Neural progenitor cell (in vitro differentiated cells): ENCODE results near the gene FAM174A. TPM values are rescaled to one million over a fixed set of nuclear protein-coding genes. Genes with fewer than 3 reads are reported as not detected.

Experiments used
- DNase-seq: peaks from one replicate; pipeline ENCODE4 v3.0.0-alpha.2; 2016; ENCODE audit warnings: low spot score
- H2AFZ ChIP-seq: fragments of 200-600 bp; sonication (generic); replicated peaks from 2 replicates; pipeline ENCODE4 v1.6.1; 2016; ENCODE audit warnings: antibody characterized with exemption
- H3F3A ChIP-seq: fragments of 200-600 bp; sonication (generic); 2 replicates; pipeline ENCODE4 v1.6.1; 2016; ENCODE audit warnings: antibody characterized with exemption, low read depth
- H3K27ac ChIP-seq: fragments of 200-600 bp; sonication (generic); 2 replicates; pipeline ENCODE4 v1.5.1; 2016; ENCODE audit warnings: mild to moderate bottlenecking
- H3K27me3 ChIP-seq: fragments of 200-600 bp; sonication (generic); 2 replicates; pipeline ENCODE4 v1.6.1; 2016; ENCODE audit warnings: mild to moderate bottlenecking, moderate library complexity
- H3K36me3 ChIP-seq: fragments of 200-600 bp; sonication (generic); 2 replicates; pipeline ENCODE4 v1.5.1; 2016
- H3K4me1 ChIP-seq: fragments of 200-600 bp; sonication (generic); 2 replicates; pipeline ENCODE4 v1.6.1; 2016; ENCODE audit warnings: mixed run types
- H3K4me2 ChIP-seq: fragments of 200-600 bp; sonication (generic); 2 replicates; pipeline ENCODE4 v1.6.1; 2016
- H3K4me3 ChIP-seq: fragments of 200-600 bp; sonication (generic); 2 replicates; pipeline ENCODE4 v1.5.1; 2016
- H3K79me2 ChIP-seq: fragments of 200-600 bp; sonication (generic); 2 replicates; pipeline ENCODE4 v1.6.1; 2016; ENCODE audit warnings: low read depth
- H3K9ac ChIP-seq: fragments of 200-600 bp; sonication (generic); 2 replicates; pipeline ENCODE4 v1.6.1; 2016
- H3K9me3 ChIP-seq: fragments of 200-600 bp; sonication (generic); 2 replicates; pipeline ENCODE4 v1.5.1; 2016; ENCODE audit warnings: low read depth
- H4K20me1 ChIP-seq: fragments of 200-600 bp; sonication (generic); 2 replicates; pipeline ENCODE4 v1.6.1; 2016; ENCODE audit warnings: low read depth
- H3K27ac Mint-ChIP-seq: 3 replicates; pipeline ENCODE4 v1.8.0; 2021; ENCODE audit warnings: mixed read lengths
- H3K27me3 Mint-ChIP-seq: 2 replicates; pipeline ENCODE4 v1.8.0; 2022; ENCODE audit warnings: low read depth, mild to moderate bottlenecking, inconsistent platforms, moderate library complexity, mixed read lengths; ENCODE audit not compliant: insufficient read depth
- H3K36me3 Mint-ChIP-seq: 3 replicates; pipeline ENCODE4 v1.8.0; 2021; ENCODE audit warnings: mixed read lengths
- H3K4me1 Mint-ChIP-seq: 3 replicates; pipeline ENCODE4 v1.8.0; 2021; ENCODE audit warnings: mixed read lengths
- H3K4me3 Mint-ChIP-seq: 3 replicates; pipeline ENCODE4 v1.8.0; 2021; ENCODE audit warnings: mild to moderate bottlenecking, moderate library complexity, mixed read lengths
- H3K9me3 Mint-ChIP-seq: 3 replicates; pipeline ENCODE4 v1.8.0; 2020; ENCODE audit warnings: mixed read lengths
- CTCF ChIP-seq: fragments of 200-600 bp; sonication (generic); IDR thresholded peaks from 2 replicates; pipeline ENCODE4 v1.5.1; 2017; ENCODE audit warnings: antibody characterized with exemption, mild to moderate bottlenecking
- EZH2 ChIP-seq: fragments of 200-600 bp; sonication (generic); IDR thresholded peaks from 2 replicates; pipeline ENCODE4 v1.6.1; 2017; ENCODE audit warnings: antibody characterized with exemption, mild to moderate bottlenecking, moderate library complexity
- EZH2phosphoT487 ChIP-seq: fragments of 200-600 bp; sonication (generic); IDR thresholded peaks from 2 replicates; pipeline ENCODE4 v1.6.1; 2017; ENCODE audit warnings: antibody characterized with exemption
- total RNA-seq: library from RNA; depleted of rRNA; stranded (reverse); fragments of >200 nt; gene quantifications from 2 replicates; pipeline ENCODE4 v1.2.3, GENCODE V29; 2015; ENCODE audit warnings: low replicate concordance

FAM174A gene
- total RNA-seq, 1 donor from 2014 or later, result 7.8 TPM

DNA sequence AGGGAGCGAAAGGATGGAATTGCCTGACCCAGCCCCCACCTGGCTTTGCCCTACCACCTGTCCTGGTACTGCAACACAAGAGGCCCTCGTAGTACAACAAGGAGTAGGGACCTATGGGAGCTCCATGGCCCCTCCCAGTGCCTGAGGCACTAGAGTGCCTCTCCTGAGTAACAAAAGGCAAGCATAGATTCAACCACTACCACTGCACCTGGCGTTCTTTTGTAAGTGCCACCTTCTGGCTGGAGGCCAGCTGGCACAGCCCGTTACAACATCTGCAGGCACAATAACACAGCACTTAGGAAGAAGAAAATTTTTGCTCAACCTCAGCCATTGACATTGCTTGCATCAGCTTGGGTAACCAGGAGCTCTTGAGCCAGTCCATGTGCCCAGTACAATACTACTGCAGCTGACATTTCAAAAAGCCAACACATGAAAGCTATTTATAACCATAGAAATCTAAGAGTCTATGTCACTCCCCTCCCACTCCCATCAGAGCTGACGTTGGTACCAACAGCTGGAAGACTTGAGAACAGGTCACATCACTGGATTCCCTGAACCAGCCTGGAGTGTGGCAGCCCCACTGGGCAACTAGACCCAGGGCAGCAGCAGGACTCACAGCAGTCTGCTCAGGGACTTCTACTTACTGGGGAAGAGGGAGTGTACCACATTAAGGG is 17.7 kb upstream of the FAM174A start:
- TF ChIP-seq CTCF (no peak), EZH2phosphoT487 (no peak), EZH2 (no peak)
- Mint-ChIP-seq H3K36me3 (no peaks in the 10 kb centered on the region), H3K4me3 (no peak overlapping the region), H3K9me3 (peaks cover 22% of the 10 kb centered on the region), H3K27ac (no peak overlapping the region), H3K27me3 (no peaks in the 10 kb centered on the region), H3K4me1 (no peaks in the 10 kb centered on the region)
- no peaks in the 10 kb centered on the region for H3K36me3 ChIP-seq
- no peaks in the 10 kb centered on the region for H4K20me1 ChIP-seq
- no peaks in the 10 kb centered on the region for H3F3A ChIP-seq
- H3K4me1 ChIP-seq, result no peaks in the 10 kb centered on the region
- no peak overlapping the region for H2AFZ ChIP-seq
- H3K9me3 ChIP-seq, result no peaks in the 10 kb centered on the region
- no peaks in the 10 kb centered on the region for H3K27me3 ChIP-seq
- DNase-seq, result no peak
- H3K9ac ChIP-seq, result no peak overlapping the region
- no peak overlapping the region for H3K27ac ChIP-seq
- H3K4me2 ChIP-seq, result no peak overlapping the region
- no peaks in the 10 kb centered on the region for H3K79me2 ChIP-seq
- H3K4me3 ChIP-seq, result no peak overlapping the region

DNA sequence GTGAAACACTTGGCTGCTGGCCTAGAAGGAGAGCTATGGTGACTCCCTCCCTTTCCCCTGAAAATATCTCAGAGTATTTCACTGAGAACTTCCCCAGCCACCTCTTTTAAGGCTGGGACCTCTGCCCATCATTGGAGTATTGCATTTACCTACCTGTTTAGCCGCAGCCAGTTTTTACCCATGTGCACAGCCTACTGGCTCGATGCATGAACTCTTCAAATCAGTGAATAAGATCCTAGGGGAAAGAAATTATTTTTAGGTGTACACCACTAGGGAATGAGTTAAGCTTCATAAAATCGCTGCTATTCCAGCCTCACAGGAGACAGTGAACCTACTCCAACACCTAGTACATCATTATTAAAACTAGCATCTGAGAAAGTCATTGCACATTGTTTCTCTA is 16.8 kb upstream of the FAM174A start:
- peak; percentile 31 for TF ChIP-seq CTCF
- TF ChIP-seq EZH2, result no peak
- TF ChIP-seq EZH2phosphoT487, result no peak
- Mint-ChIP-seq H3K36me3 (peaks cover 1% of the 10 kb centered on the region), H3K4me3 (no peak overlapping the region), H3K27ac (no peak overlapping the region), H3K9me3 (peaks cover 22% of the 10 kb centered on the region), H3K4me1 (no peaks in the 10 kb centered on the region), H3K27me3 (peaks cover 2% of the 10 kb centered on the region)
- H3K79me2 ChIP-seq, result no peaks in the 10 kb centered on the region
- no peak overlapping the region for H3K4me3 ChIP-seq
- H4K20me1 ChIP-seq, result no peaks in the 10 kb centered on the region
- no peaks in the 10 kb centered on the region for H3F3A ChIP-seq
- no peaks in the 10 kb centered on the region for H3K4me1 ChIP-seq
- H3K36me3 ChIP-seq, result no peaks in the 10 kb centered on the region
- peak; percentile 2 for DNase-seq
- no peaks in the 10 kb centered on the region for H3K27me3 ChIP-seq
- no peak overlapping the region for H3K4me2 ChIP-seq
- no peak overlapping the region for H3K27ac ChIP-seq
- no peak overlapping the region for H2AFZ ChIP-seq
- no peak overlapping the region for H3K9ac ChIP-seq
- no peaks in the 10 kb centered on the region for H3K9me3 ChIP-seq

DNA sequence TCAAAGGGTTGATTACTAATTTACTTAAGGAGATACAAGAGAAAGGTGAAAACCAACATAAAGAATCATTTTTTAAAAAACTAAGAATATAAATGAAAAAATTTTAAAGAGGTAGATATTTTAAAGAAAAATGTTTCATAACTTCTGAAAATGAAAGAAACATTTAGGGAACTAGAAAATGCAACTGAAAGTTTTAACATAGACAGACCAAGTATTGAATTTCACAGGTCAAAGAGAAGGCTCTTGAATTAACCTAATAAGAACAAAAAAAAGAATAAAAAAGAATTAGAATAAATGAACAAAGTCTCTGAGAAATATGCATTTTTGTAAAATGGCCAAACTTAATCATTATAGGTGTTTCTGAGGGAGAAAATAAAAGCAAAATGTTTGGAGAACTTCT is 16.1 kb upstream of the FAM174A start:
- Histone ChIP-seq H3F3A (no peaks in the 10 kb centered on the region), H3K36me3 (no peaks in the 10 kb centered on the region), H3K27ac (no peak overlapping the region), H3K9me3 (no peaks in the 10 kb centered on the region), H3K79me2 (no peaks in the 10 kb centered on the region), H3K27me3 (no peaks in the 10 kb centered on the region), H3K4me1 (no peaks in the 10 kb centered on the region), H3K9ac (no peak overlapping the region), H2AFZ (no peak overlapping the region), H3K4me2 (no peak overlapping the region), H4K20me1 (no peaks in the 10 kb centered on the region), H3K4me3 (no peak overlapping the region)
- Mint-ChIP-seq H3K9me3 (peaks cover 27% of the 10 kb centered on the region), H3K27ac (no peak overlapping the region), H3K36me3 (peaks cover 1% of the 10 kb centered on the region), H3K4me1 (no peaks in the 10 kb centered on the region), H3K4me3 (no peak overlapping the region), H3K27me3 (peaks cover 2% of the 10 kb centered on the region)
- DNase-seq, result no peak
- TF ChIP-seq EZH2phosphoT487 (no peak), EZH2 (no peak), CTCF (no peak)
